NCI-H2107 (cell line): ENCODE measurements around the gene MYEOV.

Experiments
- DNase-seq: peaks from one replicate; lab custom pipeline; 2025; lab: John Stamatoyannopoulos, UW

The MYEOV gene

DNA sequence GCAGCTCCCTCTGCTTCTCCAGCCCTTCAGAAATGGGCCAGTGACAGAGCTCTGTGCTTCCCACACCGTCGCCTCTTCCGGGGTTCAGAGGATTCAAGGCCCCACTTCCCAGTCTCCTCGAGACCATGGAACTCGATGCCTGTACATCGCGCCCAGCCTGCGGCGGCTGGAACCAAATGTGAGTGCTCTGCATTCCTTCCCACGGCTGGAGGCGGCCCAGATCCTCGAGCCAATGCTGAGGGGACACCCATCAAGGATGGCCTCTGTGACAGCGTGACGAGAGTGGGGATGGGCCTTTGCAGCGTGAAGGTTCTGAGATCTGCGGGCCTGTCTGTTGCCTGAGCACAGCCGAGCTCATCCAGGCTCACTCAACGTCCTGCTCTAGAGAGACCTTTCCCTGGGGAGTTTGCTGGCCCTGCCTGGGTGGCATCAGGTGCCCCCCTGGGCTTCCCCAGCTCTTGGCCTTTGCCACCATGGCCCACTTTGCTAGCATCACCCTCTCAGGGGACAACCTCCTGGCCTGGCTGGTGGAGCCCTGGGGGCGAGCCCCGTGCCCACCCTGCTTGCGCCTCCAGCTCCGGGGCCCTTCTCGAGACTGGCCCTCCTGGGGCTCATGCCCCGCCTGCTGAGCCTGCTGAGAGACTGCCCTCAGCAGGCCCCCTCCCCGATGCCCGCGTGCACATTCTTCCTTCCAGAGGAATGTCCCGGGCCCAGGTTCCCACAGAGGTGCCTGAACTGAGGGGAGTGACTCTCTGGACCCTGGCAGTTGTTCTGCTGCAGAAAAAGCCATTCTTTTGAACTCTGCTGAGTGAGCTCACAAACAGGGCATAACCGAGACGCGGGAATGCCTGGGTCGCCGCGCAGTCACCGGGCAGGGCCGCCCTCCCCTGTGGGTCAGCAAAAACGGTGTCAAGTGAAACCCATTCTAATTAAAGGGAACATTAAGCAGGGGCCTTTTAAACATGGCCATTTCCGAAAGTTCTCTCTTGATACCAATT, 7.3 kb upstream of the MYEOV start:
- no peak for DNase-seq

DNA sequence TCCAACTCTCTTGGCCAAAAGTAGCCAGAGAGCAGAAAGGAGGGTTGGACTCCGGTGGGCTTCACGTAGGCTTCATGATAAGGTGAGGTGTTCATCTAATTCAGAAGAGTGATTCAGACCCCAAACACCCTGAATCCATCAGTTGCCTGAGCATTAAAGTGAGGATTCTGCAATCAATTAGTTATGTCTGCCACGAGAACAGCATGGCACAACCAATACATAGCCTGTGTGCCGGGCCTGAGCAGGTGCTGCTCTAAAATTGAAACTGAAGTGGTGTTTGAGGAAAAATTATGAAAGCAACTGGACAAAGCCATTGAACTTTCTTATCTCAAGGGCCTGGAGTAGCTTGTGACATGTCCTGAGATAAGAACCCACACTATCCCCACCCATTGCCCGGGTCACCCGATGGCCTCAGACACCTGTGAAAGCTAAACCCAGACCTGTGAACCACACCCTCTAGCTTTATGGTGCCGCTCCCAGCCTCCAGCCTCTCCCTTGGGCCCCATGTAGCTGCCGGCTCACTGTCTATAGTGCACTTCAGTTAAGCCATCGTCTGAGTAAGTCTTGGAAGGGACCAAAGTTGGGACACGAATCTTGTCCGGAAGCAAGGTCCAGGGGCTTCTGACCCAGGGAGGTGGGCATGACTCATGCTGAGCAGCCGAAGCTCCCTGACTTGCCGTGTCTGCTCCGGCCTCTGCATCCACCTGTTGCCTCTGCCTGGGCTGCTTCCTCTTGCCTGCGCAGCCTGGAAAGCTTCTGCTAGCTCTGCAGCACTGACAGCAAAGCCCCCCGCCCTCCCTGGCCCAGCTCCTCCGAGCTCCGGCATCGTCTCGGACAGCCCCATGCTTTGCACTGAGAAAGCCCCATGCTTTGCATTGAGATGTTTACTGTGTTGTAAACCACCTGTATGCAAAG, 5.7 kb upstream of the MYEOV start:
- no peak for DNase-seq

DNA sequence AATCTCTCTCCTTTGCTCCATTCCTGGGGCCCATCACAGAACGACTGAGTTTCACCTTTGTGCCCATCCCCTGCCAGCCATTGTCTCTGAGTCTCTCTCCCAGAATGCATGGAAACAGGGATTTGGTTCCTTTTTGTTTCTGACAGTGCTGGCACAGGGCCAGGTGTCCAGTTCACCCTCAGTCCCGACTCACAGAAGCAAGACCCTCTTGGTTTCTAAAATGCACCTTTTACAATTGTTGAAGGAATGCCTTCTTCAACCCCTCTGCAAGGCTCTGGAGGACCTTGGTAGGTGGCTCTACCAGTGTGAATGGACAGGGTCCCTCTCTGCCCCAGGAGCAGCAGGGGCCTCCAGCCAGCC, 5.1 kb upstream of the MYEOV start:
- DNase-seq: no peak

DNA sequence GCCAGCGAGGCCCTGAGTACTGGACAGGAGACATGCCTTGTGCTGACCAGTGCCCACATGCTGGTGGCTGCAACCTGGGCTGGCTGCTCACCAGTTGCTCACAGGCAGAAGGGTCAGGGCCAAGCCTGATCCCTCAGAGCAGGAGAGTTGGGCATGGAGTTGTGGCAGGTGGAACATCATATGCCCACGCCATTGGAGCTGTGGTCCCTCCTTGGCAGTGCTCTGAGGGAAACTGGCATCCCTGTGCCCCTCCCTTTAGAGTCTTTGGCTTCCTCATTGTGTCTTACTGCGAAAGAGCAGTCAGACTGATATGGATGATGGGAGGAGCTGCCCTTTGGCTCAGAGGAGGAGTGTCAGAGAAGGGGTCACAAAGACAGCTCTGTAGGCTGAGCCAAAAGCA, 3.1 kb upstream of the MYEOV start:
- no peak for DNase-seq

DNA sequence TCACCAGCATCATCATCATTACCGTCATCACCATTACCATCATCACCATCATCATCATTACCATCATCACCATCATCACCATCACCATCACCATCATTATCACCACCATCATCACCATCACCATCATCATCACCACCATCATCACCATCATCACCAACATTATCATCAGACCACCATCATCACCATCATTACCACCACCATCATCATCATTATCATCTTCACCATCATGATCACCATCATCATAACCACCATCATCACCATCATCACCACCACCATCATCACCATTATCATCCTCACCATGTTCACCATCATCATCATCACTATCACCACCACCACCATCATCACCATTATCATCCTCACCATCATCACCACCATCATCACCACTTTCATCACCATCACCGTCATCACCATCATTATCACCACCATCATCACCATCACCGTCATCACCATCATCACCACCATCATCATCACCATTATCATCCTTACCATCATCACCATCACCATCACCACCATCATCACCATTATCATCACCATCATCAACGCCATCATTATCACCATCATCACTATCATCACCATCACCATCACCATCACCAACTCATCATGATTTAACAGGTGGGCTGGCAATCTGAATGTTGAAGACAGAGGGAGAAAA, 2.4 kb upstream of the MYEOV start:
- DNase-seq: no peak

DNA sequence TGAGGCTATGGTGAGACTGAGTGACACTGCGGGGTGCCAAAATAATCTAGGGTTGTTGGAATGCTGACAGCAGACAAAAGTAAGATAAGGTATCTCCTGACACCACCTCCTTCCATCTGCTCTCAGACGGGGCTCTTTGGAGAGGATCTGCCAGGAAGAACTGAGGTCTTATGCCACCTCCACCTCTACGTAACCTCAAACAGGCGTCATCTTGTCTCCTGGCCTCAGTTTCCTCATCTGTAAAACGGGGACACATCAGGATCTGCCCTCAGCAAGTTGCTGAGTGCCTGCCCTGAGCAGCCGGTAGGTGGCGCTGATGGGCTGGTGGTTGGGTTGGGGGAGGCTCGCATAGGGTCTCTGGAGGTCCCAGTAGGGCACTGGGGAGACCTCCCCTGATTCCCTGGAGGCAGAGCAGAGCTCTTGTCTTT, 1.7 kb upstream of the MYEOV start:
- no peak for DNase-seq

DNA sequence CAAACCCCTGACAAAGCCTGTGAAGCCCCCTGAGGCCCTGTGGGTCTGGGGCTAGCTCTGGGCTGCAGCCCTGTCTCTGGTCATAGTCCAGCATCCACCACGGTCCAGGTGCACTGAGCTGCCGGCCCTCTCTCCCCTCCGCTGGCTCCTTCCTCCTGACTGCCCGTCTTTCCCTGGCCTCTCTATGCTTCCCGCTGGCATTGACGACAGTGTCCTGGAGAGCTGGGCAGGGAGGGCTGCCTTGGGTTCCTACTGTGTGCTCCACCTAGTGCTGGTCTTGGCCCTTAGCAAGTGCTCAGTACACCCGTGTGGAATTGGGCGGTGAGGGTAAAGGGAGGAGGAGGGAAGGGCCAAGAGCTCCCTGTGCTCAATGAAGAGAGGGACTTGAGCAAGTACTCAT, 868 bp upstream of the MYEOV start:
- DNase-seq: no peak

DNA sequence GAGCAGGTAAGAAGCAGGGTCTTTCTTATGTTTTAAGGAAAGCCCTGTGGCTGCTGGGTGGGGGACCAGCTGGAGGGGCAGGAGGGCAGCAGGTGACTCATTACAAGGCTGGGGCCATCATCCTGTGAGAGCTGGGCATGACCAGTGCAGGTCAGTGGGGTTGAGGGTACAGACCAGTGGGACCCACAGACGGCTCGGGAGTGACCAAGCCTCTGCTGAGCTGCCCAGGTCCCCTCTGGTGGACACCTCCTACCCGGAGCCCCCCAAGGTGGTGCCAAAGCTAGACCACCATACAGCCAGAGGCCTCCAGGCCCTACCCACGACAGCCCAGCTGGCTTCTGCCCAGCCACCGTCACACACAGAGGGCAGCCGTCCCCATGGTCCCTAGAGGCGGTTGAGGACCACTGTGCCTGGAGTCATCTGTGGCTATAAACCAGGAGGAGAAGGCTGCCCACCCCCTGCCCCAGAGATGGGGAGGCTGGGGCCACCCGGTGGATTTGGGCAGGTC, 670 bp downstream of the MYEOV start:
- no peak for DNase-seq

DNA sequence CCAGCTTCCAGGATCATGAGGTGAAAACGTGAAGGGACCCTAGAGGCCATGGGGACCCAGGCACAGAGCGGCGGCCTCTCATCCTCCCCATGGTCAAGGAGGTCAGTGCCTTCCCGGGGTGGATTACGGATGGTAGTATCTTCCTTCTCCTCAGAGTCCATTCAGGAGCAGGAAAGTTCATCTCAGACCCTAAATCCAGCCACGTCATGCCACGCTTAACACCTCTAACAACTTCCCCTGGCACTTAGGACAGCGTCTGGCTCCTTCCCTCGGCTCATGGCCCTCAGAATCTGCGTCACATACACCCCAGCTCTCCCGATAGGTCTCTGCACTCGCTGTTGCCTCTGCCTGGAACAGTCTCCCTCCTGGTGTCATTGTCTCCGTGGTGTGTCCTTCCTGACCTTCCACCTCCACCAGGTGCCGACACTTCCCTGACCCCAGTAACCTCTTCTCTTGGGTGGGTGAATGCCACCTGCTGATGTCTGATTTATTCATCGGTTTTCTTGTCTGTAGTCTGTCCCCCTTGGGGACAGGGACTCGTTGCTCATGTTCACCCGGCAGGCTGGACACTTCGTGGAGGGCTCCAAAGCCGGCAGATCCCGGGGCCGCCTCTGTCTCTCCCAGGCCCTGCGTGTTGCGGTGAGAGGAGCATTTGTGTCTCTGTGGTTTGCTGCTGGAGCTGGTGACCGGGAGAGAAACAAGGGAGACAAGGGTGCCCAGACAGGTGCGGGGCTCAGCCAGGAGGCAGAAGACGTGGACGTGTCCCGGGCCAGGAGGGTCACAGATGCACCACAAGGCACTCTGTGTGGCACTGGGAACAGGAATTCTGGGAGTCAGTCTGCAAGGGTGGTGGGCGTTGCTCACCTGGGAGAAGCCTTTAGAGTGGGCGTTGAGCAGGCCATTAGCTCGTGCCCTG, 1.4 kb downstream of the MYEOV start:
- no peak for DNase-seq

DNA sequence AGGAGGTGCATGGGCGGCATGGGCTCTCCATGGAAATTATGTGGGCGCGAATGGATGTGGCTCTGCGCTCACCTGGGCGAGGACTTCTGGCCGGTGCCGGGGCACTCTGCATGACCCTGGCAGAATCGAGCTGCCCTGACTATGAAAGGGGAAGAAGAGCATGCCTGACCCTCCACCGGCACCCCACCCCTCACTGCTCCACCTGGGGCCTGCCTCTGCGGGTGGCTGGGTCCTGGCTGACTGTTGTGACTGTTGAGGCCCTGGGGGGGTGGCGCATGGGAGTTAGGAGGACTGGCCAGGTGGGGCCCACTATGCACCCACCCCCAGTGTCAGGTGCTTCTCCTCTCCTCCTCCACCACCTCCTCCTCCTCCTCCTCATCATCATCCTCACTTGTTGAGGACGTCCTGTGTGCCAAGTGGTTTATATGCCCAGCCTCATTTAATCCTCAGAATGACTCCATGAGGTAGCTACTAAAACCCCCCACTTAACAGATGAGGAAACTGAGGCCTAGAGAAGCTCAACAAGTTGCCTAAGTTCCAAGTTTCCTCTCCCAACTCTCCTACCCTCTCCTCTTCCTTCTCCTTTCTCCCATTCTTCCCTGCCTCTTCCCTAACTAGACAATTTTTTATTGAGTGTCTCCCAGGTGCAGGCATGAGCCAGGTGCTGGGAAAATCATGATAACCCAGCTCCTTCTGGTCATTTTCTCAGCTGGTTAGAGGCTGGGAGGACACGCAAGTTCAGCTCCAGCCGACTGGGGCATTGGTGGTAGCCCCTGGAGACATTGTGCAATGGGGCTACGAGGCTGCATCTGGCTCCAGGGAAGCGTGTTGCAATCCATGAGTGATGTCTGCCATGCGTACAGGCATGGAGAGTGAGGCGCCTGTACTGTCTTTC, 2.3 kb downstream of the MYEOV start:
- no peak for DNase-seq

DNA sequence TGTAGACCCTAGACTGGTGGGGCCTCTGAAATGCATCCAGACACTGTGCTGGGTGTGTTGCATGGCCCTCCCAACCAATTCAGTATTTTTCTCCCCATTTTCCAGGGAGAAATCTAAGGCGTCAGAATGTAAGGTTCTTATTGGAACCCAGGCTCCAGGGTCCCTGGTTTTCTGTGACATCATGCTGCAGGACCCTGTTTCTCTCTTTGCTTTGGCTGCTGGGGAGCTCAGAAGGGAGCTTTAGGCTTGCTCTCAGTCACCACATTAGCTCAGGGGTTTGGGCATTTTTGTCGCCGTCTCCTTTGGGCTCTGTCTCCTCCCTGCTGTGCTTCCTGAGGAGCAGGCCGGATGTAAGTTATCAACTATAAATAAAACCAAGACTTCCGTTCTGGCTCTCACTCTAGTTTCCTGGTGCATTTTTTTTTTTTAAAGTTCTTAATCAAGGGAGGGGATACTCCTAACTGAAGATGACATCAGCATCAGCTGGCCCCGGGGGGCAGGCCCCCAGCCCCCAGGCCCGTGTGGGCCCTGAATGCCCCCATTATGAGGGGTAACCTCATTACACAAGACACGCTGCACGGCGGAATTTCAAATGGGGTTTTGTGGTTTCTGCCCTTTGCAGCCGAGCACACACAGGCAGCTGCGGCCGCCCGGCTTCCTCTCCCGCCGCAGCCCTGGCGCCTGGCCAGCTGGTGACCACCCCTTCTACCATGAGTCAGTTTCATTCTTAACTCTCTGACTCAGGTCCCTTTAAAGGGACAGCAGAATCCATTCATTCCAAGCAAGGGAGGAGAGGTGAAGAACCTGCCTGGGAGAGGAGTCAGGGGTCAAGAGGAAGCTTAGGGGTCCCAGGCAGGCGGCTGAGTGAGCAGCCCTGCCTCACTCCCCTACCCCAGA, 3.2 kb downstream of the MYEOV start:
- DNase-seq: no peak

DNA sequence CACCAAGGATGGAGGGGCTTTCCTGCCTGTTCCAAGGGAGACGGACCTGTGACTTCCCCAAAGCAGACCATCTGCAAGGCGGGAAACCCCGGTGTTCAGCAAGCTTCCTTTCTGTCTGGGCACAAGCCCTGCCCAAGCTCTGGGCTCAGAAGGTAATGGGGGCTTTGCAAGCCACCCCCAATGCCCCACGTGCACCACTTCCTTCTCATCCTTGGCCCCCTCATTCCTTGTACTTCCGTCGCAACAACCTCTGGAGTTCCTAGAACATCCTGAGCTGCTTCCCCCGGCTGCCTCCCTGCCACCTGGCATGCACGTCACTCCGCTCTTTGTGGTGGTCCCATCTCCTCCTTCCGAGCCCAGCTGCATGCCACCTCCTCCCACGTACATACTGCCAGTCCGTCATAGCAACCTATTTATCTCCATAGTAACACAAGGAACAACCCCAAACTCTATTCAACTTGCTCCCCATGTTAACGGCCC, 3.9 kb downstream of the MYEOV start:
- no peak for DNase-seq

DNA sequence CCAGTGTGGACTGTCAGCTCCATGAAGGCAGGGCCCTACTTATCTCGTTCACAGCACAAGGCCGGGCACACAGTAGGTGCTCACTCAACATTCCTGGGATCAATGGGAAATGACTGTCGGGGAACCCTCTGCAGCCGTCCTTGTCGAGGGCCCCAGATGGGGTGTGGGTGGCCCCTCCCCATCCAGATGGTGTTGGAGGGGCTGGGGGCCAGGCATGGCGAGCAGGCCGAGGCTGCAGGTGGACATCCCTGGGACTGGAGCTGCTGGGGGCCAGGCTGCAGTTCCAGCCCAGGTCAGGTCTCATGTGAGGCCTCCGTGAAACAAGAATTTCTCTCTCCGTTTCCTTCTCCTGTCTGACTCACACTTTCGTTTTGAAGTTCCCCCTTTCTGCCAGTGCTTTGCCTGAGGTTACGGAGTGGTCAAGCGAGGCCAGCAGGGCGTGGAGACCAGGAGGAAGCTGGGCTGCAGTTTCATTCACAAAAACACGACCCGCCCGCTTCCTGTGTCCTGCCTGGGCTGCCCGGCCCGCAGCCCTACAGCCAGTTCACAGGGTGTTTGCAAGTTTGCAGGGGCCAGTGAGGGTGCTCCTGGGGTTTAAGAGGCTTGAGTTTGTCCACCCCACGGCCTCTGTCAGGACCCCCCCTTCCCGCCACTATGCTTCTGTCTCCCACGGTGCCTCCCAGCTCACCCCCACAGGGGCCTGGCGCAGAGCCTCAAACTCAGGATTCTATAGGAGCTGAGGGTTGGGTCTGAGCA, 4.5 kb downstream of the MYEOV start:
- no peak for DNase-seq

DNA sequence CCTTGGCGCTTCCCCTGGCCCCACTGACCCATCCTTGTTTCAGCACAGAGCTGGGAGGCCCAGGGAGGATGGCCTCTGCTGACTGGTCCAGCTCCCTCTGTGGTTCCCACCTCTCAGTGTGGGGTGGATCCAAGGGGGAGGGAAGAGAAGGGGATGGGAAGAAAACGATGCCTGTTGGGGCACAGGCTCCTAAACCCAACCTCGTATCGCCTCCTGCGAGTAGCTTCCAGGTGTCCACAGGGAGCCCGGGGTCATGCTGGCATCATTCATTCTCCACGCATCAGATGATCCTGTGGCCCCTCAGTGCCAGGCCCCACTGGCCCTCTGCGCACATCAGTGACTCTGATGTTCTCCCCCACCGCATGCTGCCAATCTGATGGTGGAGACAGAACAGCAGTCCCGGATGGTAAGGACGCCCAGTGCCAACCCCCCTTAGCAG, 5.1 kb downstream of the MYEOV start:
- no peak for DNase-seq

DNA sequence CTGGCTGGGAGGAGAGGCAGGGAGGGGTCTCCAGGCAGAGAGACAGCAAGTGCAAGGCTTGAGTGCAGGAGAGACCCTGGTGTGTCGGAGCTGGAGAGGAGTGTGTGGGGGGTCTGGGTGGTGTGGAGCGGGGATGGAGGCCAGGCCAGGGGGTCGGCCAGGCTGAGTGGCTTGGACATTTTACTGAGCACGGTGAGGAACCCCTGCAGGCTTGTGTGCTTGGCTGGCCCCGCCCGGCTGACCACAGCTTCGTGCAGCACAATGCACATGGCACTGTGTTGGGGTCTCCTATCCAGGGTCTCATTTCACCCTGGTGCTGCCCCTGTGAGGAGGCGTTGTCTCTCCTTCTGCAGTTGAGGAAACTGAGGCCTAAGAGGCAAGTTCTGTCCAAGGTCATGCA, 5.6 kb downstream of the MYEOV start:
- no peak for DNase-seq

DNA sequence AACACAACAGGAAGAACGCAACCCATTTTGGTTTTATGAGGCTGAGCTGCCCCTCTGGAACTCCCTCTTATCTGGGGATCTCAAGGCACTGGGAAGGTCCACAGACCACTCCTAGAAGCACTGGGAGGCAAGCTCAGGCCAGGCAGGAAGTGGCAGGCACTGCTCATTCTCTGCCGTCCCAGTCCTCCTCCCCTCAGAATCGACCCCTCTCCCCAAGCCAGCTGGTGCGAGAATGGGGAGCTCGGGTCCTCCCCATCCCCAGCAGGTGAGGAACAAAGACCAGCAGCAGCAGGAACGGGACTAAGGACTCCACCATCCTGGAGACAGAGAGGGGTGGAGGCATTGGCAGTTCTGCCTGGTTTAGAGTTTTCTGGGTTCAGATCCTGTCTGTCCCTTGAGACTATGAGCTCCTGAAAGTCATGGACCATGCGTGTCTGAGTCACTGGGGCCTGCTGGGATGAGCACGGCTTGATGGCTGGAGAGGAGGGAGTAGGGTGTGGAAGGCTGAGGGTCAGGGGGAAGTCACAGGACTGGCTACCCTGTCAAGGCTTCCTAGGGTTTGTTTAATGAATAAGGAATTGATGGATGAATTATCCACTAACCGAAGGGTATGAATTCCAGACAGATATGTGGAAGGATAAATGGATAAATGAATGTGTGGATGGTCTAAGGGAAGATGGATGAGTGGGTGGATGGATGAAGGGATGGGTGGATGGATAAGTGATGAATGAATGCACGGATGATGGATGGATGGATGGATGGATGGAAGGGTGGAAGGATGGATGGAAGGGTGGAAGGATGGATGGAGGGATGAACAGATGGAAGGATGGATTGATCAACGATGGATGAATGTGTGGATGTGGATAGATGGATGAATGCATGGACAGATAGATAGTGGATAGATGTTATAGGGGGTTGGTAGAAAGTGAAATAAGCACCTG, 6.4 kb downstream of the MYEOV start:
- no peak for DNase-seq

DNA sequence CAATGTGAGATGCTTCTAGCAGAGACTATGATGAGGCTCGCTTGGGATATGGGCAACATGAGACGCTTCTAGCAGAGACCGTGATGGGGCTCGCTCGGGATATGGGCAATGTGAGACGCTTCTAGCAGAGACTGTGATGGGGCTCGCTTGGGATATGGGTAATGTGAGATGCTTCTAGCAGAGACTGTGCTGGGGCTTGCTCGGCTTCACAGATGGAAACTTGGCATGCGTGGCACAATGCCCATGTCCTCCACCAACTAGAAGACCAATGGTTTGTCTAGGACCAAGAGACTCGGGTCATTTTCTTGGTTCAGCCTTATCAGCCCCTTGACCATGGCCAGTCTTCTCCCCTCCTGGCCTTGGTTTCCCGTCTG, 7.1 kb downstream of the MYEOV start:
- DNase-seq: no peak
